ENCODE data around the gene NAALADL2. TPM values are rescaled to one million over a fixed set of nuclear protein-coding genes. Genes with fewer than 3 reads are reported as not detected.

The NAALADL2 gene
- total RNA-seq, 1 experiment from 2014 or later: 1.6 TPM

GRCh38 chr3:174826069-174826468 lies 33.1 kb upstream of the NAALADL2 start:
- no peak overlapping the region for H2BK5ac ChIP-seq (ENCODE audit: insufficient read length, low read length)
- DNase-seq: no peak
- H3K9ac ChIP-seq (ENCODE audit: extremely low read depth, insufficient read length, low read length): no peak overlapping the region
- H2BK20ac ChIP-seq (ENCODE audit: low read depth, low read length, poor library complexity, severe bottlenecking): no peak overlapping the region
- H4K5ac ChIP-seq (ENCODE audit: insufficient read length, low read depth, low read length): no peak overlapping the region
- H2AK5ac ChIP-seq (ENCODE audit: insufficient read length, low read length): no peak overlapping the region
- no peak overlapping the region for H3K4ac ChIP-seq (ENCODE audit: low read depth, low read length)
- H3K18ac ChIP-seq (ENCODE audit: insufficient read length, low read depth, low read length): no peak overlapping the region
- no peaks in the 10 kb centered on the region for H3K9me3 ChIP-seq (ENCODE audit: control insufficient read depth, low read depth, low read length)
- no peak overlapping the region for H2BK120ac ChIP-seq (ENCODE audit: low read depth, low read length, poor library complexity, severe bottlenecking)
- Mint-ChIP-seq H3K9me3 (peaks cover 2 to 4% of the 10 kb centered on the region in 2 experiments; a peak in 1 of 5 replicates), H3K36me3 (ENCODE audit: insufficient read depth in 1 of 3, low read depth in 3 of 3) (no peaks in the 10 kb centered on the region), H3K27me3 (ENCODE audit: low read depth) (no peaks in the 10 kb centered on the region), H3K4me1 (no peaks in the 10 kb centered on the region), H3K4me3 (no peak overlapping the region), H3K27ac (no peak overlapping the region)
- H3K4me1 ChIP-seq (ENCODE audit: insufficient read depth, low read length): no peaks in the 10 kb centered on the region
- no peaks in the 10 kb centered on the region for H3K27me3 ChIP-seq (ENCODE audit: insufficient read depth, low read length)
- H3K79me1 ChIP-seq (ENCODE audit: insufficient read depth, low read depth, low read length, poor library complexity, severe bottlenecking): no peaks in the 10 kb centered on the region
- TF ChIP-seq, protein P1, sequence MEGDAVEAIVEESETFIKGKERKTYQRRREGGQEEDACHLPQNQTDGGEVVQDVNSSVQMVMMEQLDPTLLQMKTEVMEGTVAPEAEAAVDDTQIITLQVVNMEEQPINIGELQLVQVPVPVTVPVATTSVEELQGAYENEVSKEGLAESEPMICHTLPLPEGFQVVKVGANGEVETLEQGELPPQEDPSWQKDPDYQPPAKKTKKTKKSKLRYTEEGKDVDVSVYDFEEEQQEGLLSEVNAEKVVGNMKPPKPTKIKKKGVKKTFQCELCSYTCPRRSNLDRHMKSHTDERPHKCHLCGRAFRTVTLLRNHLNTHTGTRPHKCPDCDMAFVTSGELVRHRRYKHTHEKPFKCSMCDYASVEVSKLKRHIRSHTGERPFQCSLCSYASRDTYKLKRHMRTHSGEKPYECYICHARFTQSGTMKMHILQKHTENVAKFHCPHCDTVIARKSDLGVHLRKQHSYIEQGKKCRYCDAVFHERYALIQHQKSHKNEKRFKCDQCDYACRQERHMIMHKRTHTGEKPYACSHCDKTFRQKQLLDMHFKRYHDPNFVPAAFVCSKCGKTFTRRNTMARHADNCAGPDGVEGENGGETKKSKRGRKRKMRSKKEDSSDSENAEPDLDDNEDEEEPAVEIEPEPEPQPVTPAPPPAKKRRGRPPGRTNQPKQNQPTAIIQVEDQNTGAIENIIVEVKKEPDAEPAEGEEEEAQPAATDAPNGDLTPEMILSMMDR (conservative IDR thresholded peaks at IDR 0.05): no peak
- H4K91ac ChIP-seq (ENCODE audit: insufficient read length, low read depth, low read length): no peak overlapping the region
- no peak overlapping the region for H3K56ac ChIP-seq (ENCODE audit: insufficient read length, low read depth, low read length)
- no peak overlapping the region for H3K27ac ChIP-seq (ENCODE audit: insufficient read length, low read depth, low read length)
- no peak overlapping the region for H3T11ph ChIP-seq (ENCODE audit: low read length)
- no peaks in the 10 kb centered on the region for H4K20me1 ChIP-seq (ENCODE audit: control insufficient read depth, insufficient read depth, insufficient read length)
- no peak overlapping the region for H4K8ac ChIP-seq (replicated peaks; ENCODE audit: insufficient read length, low read depth, low read length)
- H3K79me2 ChIP-seq (ENCODE audit: insufficient read depth, low read length): no peaks in the 10 kb centered on the region
- H2BK15ac ChIP-seq (ENCODE audit: low read depth, low read length): no peak overlapping the region
- no peak overlapping the region for H3K4me2 ChIP-seq (ENCODE audit: insufficient read depth, insufficient read length, low read length)
- no peak overlapping the region for H3K14ac ChIP-seq (ENCODE audit: insufficient read depth, low read length)
- no peaks in the 10 kb centered on the region for H3K23me2 ChIP-seq (ENCODE audit: insufficient read length, low read depth, low read length, poor library complexity, severe bottlenecking)
- H3K23ac ChIP-seq (ENCODE audit: insufficient read length, low read depth, low read length): no peak overlapping the region
- no peak overlapping the region for H2AFZ ChIP-seq (ENCODE audit: low read length)
- no peak overlapping the region for H2BK12ac ChIP-seq (ENCODE audit: insufficient read length, low read depth, low read length)

Data from H9 (cell line).